ENCODE measurements around the gene ERI2.

- TF ChIP-seq POLR2A (IDR thresholded peaks at IDR 0.05) = no peak
- TF ChIP-seq, protein P1, sequence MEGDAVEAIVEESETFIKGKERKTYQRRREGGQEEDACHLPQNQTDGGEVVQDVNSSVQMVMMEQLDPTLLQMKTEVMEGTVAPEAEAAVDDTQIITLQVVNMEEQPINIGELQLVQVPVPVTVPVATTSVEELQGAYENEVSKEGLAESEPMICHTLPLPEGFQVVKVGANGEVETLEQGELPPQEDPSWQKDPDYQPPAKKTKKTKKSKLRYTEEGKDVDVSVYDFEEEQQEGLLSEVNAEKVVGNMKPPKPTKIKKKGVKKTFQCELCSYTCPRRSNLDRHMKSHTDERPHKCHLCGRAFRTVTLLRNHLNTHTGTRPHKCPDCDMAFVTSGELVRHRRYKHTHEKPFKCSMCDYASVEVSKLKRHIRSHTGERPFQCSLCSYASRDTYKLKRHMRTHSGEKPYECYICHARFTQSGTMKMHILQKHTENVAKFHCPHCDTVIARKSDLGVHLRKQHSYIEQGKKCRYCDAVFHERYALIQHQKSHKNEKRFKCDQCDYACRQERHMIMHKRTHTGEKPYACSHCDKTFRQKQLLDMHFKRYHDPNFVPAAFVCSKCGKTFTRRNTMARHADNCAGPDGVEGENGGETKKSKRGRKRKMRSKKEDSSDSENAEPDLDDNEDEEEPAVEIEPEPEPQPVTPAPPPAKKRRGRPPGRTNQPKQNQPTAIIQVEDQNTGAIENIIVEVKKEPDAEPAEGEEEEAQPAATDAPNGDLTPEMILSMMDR (IDR thresholded peaks at IDR 0.05) = no peak
These were observed 5.7 kb upstream of the ERI2 start for GRCh38 chr16:20811889-20812439.
